ENCODE measurements around the gene INCENP. TPM values are rescaled to one million over a fixed set of nuclear protein-coding genes. Genes with fewer than 3 reads are reported as not detected.

Gene INCENP
- total and polyA plus RNA-seq, 2 of the 13 experiments (the other 11 are each of a cell fraction or from before 2014, with no cell fraction given) = 14.1 to 37.3 TPM

DNA sequence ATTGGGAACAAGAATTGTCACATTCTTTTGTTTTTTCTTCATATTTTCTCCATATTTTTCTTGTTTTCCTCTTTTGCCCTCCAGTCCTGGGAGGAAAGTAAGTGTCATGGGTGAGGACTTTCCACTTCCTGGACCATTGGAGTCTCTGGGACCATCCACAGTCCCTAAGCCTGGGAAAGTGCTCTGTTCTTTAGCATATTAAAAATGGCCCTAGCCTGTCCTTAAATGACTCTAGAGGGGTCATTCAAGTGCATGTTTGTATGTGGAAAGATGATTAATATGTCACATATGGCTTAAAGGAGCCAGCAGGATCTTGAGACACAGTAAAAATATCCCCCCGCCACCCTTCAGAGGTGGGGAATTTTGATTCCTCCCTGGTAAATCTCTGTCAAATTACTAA, 46.1 kb downstream of the INCENP start:
- ChIA-PET CTCF (ENCODE audit: low intra/inter-chr PET ratio, low total read pairs) (interaction anchor here (1.2 kb wide), 1 partner anchor 155 kb away, joined by 4 read pairs; no protein-coding TSS in a partner anchor), POLR2A (no interaction called here)
- Histone ChIP-seq H3K36me3 (replicated peaks in 1 of 2; ENCODE audit: control insufficient read depth in 1 of 2, insufficient read depth in 2 of 2, low read length in 2 of 2) (no peaks in the 10 kb centered on the region), H3K79me2 (ENCODE audit: insufficient read depth, low read length) (no peaks in the 10 kb centered on the region), H3K27me3 (ENCODE audit: control insufficient read depth in 1 of 2, insufficient read depth in 2 of 2, low read length in 2 of 2) (peaks cover 0 to 43% of the 10 kb centered on the region in 2 experiments; a peak in 4 of 5 replicates), H2AFZ (ENCODE audit: low read length) (no peak overlapping the region), H3K4me2 (ENCODE audit: low read depth, low read length) (no peak overlapping the region), H3K27ac (ENCODE audit: extremely low read length, insufficient read depth, low read length) (no peak overlapping the region), H4K20me1 (ENCODE audit: insufficient read depth, low read length) (no peaks in the 10 kb centered on the region), H3K9ac (ENCODE audit: insufficient read depth, low read depth, low read length) (no peak overlapping the region), H3K4me1 (ENCODE audit: insufficient read depth, low read length) (no peaks in the 10 kb centered on the region), H3K9me3 (ENCODE audit: low read length) (no peaks in the 10 kb centered on the region), H3K4me3 (replicated peaks in 1 of 3; ENCODE audit: insufficient read depth in 1 of 3, low read depth in 2 of 3, low read length in 3 of 3) (no peak overlapping the region)
- DNase-seq (ENCODE audit: low spot score) = no peak
- no peak for TF ChIP-seq ZSCAN31 (CRISPR knock-in tag; IDR thresholded peaks at IDR 0.05; ENCODE audit: low read depth)
- no peak for ATAC-seq
- WGBS (ENCODE audit: low lambda C conversion rate) = 100% methylated on average over 1 of the region's 1 CpG
- BruUV-seq (replicated peaks) = no TSS peak
- intact Hi-C loops (cut with micrococcal nuclease; ENCODE audit: unreplicated experiment) = loop anchor here (2.0 kb wide), 1 partner anchor 39 kb away; the partner anchor contains the start of gene SCGB2A1
- in situ Hi-C loops (cut with HindIII; ENCODE audit: extremely low pct_ligation_motif_present, low pct_unique_long_range_greater_than_20kb) = loop anchor here (5.0 kb wide), 1 partner anchor 37 kb away; the partner anchor contains the start of gene SCGB2A1
- no peak for FAIRE-seq

DNA sequence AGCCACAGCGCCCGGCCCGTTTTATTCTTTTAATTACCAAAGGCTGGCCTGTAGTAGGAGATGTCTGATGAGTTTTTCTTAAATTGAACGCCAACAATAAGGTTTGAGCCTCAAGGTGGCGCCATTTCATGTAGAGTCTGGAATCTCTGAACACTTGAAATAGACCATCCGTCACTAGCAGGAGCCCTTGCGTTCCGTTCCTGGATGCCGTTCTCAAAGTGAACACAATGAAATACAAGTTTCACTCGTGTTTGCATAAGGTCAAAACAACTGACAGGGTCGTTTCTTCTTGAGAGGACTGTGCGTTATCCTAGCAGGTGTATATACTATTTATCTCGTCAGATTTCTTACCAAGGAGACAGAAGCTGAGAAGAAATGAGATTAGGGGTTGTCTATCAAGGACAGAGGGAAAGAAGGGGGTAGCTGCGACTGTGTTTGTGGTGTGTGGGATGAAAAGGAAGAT, 47.5 kb downstream of the INCENP start:
- H3K9ac ChIP-seq (ENCODE audit: insufficient read depth, low read depth, low read length) = no peak overlapping the region
- H3K79me2 ChIP-seq (ENCODE audit: insufficient read depth, low read length) = no peaks in the 10 kb centered on the region
- FAIRE-seq = peak; percentile 81
- H3K4me1 ChIP-seq (ENCODE audit: insufficient read depth, low read length) = no peaks in the 10 kb centered on the region
- H3K9me3 ChIP-seq (ENCODE audit: low read length) = no peaks in the 10 kb centered on the region
- peaks cover 0 to 36% of the 10 kb centered on the region in 2 experiments; a peak in 2 of 5 replicates for H3K27me3 ChIP-seq (ENCODE audit: control insufficient read depth in 1 of 2, insufficient read depth in 2 of 2, low read length in 2 of 2)
- 2% methylated on average over 14 of the region's 14 CpGs for WGBS (ENCODE audit: low lambda C conversion rate)
- no peaks in the 10 kb centered on the region; the same call in 1 of the 2 replicates for H4K20me1 ChIP-seq (ENCODE audit: insufficient read depth, low read length)
- H3K36me3 ChIP-seq (replicated peaks in 1 of 2; ENCODE audit: control insufficient read depth in 1 of 2, insufficient read depth in 2 of 2, low read length in 2 of 2) = no peaks in the 10 kb centered on the region
- BruUV-seq (replicated peaks) = no TSS peak
- no peak overlapping the region for H3K27ac ChIP-seq (ENCODE audit: extremely low read length, insufficient read depth, low read length)
- POLR2A ChIA-PET = no interaction called here
- peak; percentile 83 for ATAC-seq
- CTCF ChIA-PET (ENCODE audit: low intra/inter-chr PET ratio, low total read pairs) = interaction anchor here (0.9 to 2.3 kb wide), 4 partner anchors 37 to 153 kb away, joined by 3 to 16 read pairs (median 6); partner anchors contain the start of gene SCGB2A1
- intact Hi-C loops (cut with micrococcal nuclease; ENCODE audit: unreplicated experiment) = loop anchor here (1.0 to 2.0 kb wide), 2 partner anchors 38 to 154 kb away; partner anchors contain the start of gene SCGB2A1
- peak; percentile 81 for DNase-seq (ENCODE audit: low spot score)
- no peak overlapping the region for H2AFZ ChIP-seq (ENCODE audit: low read length)
- peak overlapping the region; percentile 18; the same call in 1 of the 2 replicates for H3K4me2 ChIP-seq (ENCODE audit: low read depth, low read length)
- H3K4me3 ChIP-seq (replicated peaks in 1 of 3; ENCODE audit: insufficient read depth in 1 of 3, low read depth in 2 of 3, low read length in 3 of 3) = no peak overlapping the region
- in situ Hi-C loops (cut with HindIII; ENCODE audit: extremely low pct_ligation_motif_present, low pct_unique_long_range_greater_than_20kb) = loop anchor here (5.0 kb wide), 1 partner anchor 36 kb away; the partner anchor contains the start of gene SCGB2A1
- TF ChIP-seq SMC3 (IDR thresholded peaks at IDR 0.05; ENCODE audit: low read length) (peak; percentile 60; the same call in 1 of the 2 replicates), PHF21A (CRISPR knock-in tag; IDR thresholded peaks at IDR 0.05) (no peak), RAD21 (CRISPR knock-in tag; IDR thresholded peaks at IDR 0.05) (0 out of 2 replicates have a peak, but pooled peaks have one; percentile 53), TEAD3 (CRISPR knock-in tag; optimal IDR thresholded peaks at IDR 0.05; ENCODE audit: borderline replicate concordance) (peak; percentile 31), SOX13 (IDR thresholded peaks at IDR 0.05) (no peak), SOX13 (CRISPR knock-in tag; conservative IDR thresholded peaks at IDR 0.05 in 1 of 2, IDR thresholded peaks at IDR 0.05 in 1 of 2) (peak in 1 of 2 experiments; percentile 9; a peak in 1 of 4 replicates)
- TF ChIP-seq, protein P1, sequence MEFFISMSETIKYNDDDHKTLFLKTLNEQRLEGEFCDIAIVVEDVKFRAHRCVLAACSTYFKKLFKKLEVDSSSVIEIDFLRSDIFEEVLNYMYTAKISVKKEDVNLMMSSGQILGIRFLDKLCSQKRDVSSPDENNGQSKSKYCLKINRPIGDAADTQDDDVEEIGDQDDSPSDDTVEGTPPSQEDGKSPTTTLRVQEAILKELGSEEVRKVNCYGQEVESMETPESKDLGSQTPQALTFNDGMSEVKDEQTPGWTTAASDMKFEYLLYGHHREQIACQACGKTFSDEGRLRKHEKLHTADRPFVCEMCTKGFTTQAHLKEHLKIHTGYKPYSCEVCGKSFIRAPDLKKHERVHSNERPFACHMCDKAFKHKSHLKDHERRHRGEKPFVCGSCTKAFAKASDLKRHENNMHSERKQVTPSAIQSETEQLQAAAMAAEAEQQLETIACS (CRISPR knock-in tag; IDR thresholded peaks at IDR 0.05) = no peak
- TF ChIP-seq, protein P2, sequence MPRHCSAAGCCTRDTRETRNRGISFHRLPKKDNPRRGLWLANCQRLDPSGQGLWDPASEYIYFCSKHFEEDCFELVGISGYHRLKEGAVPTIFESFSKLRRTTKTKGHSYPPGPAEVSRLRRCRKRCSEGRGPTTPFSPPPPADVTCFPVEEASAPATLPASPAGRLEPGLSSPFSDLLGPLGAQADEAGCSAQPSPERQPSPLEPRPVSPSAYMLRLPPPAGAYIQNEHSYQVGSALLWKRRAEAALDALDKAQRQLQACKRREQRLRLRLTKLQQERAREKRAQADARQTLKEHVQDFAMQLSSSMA (CRISPR knock-in tag; IDR thresholded peaks at IDR 0.05) = no peak
- TF ChIP-seq, protein P3, sequence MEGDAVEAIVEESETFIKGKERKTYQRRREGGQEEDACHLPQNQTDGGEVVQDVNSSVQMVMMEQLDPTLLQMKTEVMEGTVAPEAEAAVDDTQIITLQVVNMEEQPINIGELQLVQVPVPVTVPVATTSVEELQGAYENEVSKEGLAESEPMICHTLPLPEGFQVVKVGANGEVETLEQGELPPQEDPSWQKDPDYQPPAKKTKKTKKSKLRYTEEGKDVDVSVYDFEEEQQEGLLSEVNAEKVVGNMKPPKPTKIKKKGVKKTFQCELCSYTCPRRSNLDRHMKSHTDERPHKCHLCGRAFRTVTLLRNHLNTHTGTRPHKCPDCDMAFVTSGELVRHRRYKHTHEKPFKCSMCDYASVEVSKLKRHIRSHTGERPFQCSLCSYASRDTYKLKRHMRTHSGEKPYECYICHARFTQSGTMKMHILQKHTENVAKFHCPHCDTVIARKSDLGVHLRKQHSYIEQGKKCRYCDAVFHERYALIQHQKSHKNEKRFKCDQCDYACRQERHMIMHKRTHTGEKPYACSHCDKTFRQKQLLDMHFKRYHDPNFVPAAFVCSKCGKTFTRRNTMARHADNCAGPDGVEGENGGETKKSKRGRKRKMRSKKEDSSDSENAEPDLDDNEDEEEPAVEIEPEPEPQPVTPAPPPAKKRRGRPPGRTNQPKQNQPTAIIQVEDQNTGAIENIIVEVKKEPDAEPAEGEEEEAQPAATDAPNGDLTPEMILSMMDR (CRISPR knock-in tag; IDR thresholded peaks at IDR 0.05) = peak; percentile 77
- TF ChIP-seq, protein P4, sequence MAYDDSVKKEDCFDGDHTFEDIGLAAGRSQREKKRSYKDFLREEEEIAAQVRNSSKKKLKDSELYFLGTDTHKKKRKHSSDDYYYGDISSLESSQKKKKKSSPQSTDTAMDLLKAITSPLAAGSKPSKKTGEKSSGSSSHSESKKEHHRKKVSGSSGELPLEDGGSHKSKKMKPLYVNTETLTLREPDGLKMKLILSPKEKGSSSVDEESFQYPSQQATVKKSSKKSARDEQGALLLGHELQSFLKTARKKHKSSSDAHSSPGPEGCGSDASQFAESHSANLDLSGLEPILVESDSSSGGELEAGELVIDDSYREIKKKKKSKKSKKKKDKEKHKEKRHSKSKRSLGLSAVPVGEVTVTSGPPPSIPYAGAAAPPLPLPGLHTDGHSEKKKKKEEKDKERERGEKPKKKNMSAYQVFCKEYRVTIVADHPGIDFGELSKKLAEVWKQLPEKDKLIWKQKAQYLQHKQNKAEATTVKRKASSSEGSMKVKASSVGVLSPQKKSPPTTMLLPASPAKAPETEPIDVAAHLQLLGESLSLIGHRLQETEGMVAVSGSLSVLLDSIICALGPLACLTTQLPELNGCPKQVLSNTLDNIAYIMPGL (CRISPR knock-in tag; IDR thresholded peaks at IDR 0.05; ENCODE audit: borderline replicate concordance in 1 of 2, low read depth in 1 of 2) = peak; percentile 36 to 41; a peak in 1 of 4 replicates

Measured in HepG2 (cell line).